AG10803 (cell line): ENCODE results near the gene PSG11.
A peak's percentile ranks its signal among the peaks of the same experiment; 100 is the strongest.
"Not testable (repeated sequence)": the region's sequence is repeated elsewhere in the genome, so short reads cannot be mapped to it uniquely, and the experiment has no call there.

Experiments used
- DNase-seq: peaks from one replicate; pipeline ENCODE4 v3.0.0; 2010; ENCODE audit warnings: low read depth
- H3K4me3 ChIP-seq: 2 replicates; pipeline ENCODE4 v1.5.1; 2011; ENCODE audit warnings: mild to moderate bottlenecking, low read length, control low read depth
- CTCF ChIP-seq: conservative IDR thresholded peaks from 2 replicates; pipeline ENCODE4 v1.5.1; 2011; ENCODE audit warnings: mild to moderate bottlenecking, low read length, control low read depth, inconsistent platforms

PSG11 gene

GRCh38 chr19:43026369-43026768, at the start of gene PSG11:
TSS of gene PSG11 (minus strand) at chr19:43026469. CDS start at chr19:43026372, 97 bp downstream.
- not testable (repeated sequence) for DNase-seq, H3K4me3 ChIP-seq

GRCh38 chr19:43062418-43062817, 36.1 kb upstream of the PSG11 start:
- peak; percentile 45 for DNase-seq

GRCh38 chr19:43061326-43061725, 35.1 kb upstream of the PSG11 start:
- DNase-seq = peak; percentile 75

More at GRCh38 chr19:43062418-43062817, 36.1 kb upstream of the PSG11 start:
- not testable (repeated sequence) for H3K4me3 ChIP-seq

GRCh38 chr19:43060254-43060653, 34.0 kb upstream of the PSG11 start:
- H3K4me3 ChIP-seq = not testable (repeated sequence)
- DNase-seq = peak; percentile 66

More at GRCh38 chr19:43061326-43061725, 35.1 kb upstream of the PSG11 start:
- H3K4me3 ChIP-seq = not testable (repeated sequence)

GRCh38 chr19:43059482-43059881, 33.2 kb upstream of the PSG11 start:
- H3K4me3 ChIP-seq = not testable (repeated sequence)
- DNase-seq = peak; percentile 69

GRCh38 chr19:43058440-43058839, 32.2 kb upstream of the PSG11 start:
- not testable (repeated sequence) for DNase-seq, H3K4me3 ChIP-seq

- H3K4me3 ChIP-seq, DNase-seq: not testable (repeated sequence)
These were observed 21.7 kb upstream of the PSG11 start for GRCh38 chr19:43047966-43048365.

- DNase-seq, H3K4me3 ChIP-seq: not testable (repeated sequence)
These were observed 20.3 kb upstream of the PSG11 start for GRCh38 chr19:43046578-43046977.

GRCh38 chr19:43043492-43044180, 17.4 kb upstream of the PSG11 start:
- not testable (repeated sequence) for DNase-seq, H3K4me3 ChIP-seq

- peak; percentile 52 for TF ChIP-seq CTCF
- peak; percentile 59 for DNase-seq
These were observed 5.4 kb upstream of the PSG11 start for GRCh38 chr19:43031645-43032044.

GRCh38 chr19:43028866-43029265, 2.6 kb upstream of the PSG11 start:
- DNase-seq = no peak
- no peak overlapping the region for H3K4me3 ChIP-seq
- no peak for TF ChIP-seq CTCF

More at GRCh38 chr19:43031645-43032044, 5.4 kb upstream of the PSG11 start:
- H3K4me3 ChIP-seq = not testable (repeated sequence)

- peak; percentile 44 for TF ChIP-seq CTCF
- H3K4me3 ChIP-seq, DNase-seq: not testable (repeated sequence)
These were observed 1.7 kb upstream of the PSG11 start for GRCh38 chr19:43027985-43028384.

GRCh38 chr19:43027061-43027460, 792 bp upstream of the PSG11 start:
- DNase-seq, H3K4me3 ChIP-seq: not testable (repeated sequence)

- not testable (repeated sequence) for H3K4me3 ChIP-seq
- peak; percentile 92 for DNase-seq
These were observed 4.2 kb downstream of the PSG11 start for GRCh38 chr19:43022098-43022497.

GRCh38 chr19:43021629-43022028, 4.6 kb downstream of the PSG11 start:
- peak; percentile 90 for DNase-seq
- not testable (repeated sequence) for H3K4me3 ChIP-seq
